ENCODE results near the gene FBXO40.

FBXO40 gene

DNA sequence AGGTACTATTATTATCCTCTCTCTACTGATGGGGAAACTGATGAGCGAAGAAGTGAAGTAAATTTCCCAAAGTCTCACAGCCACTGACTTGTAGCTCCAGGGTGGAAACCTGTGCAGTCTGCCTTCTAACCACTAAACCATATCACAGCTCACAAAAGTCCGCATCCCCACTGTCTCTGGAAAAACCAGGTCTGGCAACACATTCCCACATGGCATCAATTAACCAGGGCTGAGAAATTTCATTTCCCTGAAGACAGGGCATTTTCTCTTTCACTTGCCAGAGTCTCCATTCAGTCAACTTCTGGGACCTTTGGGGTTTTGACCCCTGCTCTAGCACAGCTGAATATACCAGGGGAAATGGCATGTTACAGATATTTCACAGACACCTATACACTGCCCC lies 26.5 kb downstream of the FBXO40 start:
- DNase-seq (ENCODE audit: low read depth in 2 of 2): no peak

DNA sequence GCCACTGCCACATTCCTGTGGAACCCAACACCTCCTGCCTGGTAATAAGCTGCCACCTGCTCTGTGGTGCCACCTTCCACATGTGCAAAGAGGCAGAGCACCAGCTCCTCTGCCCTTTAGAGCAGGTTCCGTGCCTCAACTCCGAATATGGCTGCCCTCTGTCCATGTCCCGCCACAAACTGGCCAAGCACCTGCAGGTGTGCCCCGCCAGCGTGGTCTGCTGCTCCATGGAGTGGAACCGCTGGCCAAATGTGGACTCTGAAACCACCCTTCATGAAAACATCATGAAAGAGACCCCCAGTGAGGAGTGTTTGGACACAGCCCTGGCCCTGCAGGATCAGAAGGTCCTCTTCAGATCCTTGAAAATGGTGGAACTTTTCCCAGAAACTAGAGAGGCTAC lies 28.3 kb downstream of the FBXO40 start:
- no peak for DNase-seq (ENCODE audit: low read depth in 2 of 2)

DNA sequence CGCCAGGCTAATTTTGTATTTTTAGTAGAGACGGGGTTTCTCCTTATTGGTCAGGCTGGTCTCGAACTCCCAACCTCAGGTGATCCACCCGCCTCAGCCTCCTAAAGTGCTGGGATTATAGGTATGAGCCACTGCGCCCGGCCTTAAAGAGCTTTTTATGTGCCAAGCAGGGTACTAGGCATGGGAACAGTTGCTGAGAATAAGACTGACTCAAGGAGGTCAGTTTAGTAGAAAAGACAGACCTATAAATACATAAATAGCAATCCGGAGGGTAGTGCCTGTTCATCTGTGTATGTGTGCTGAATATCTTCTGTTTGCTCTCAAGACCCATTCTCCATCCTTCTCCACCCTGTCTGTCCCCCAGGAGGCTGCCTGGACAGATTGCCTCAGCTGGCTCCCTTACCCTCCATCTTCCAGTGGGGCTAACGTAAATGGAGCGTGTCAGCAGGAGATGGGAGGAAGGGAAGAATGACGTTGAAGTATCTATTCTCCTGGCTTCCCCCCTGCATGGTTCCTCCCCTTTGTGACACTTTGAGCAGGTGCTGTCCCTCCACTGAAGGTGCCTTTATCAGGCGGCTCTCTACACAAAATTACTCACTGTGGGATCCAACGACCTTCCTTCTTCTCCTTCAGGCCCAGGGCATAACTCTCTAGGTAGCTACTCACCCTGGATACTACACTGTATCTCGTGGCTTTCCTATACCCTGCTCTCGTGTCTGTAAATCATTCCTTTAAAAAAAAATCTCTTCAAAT lies 31.1 kb downstream of the FBXO40 start:
- DNase-seq (ENCODE audit: low read depth in 2 of 2): no peak

DNA sequence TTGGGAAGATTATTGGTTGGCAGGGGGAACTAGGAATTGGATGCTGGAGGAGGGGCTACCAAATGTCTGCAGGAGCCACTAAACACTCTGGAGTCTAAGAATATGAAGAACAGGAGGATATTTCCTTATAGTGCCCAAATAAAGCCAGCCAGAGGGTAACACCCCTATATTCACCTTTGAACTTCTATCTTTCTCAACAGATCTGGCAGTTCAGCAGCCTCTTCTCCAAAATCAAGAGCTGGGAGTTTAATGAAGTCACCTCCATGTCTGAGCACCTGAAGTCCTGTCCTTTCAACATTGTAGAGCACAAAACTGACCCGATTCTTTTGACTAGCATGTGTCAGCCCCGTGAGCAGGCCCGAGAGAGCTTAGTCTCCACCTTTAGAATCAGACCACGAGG lies 33.3 kb downstream of the FBXO40 start:
- DNase-seq (ENCODE audit: low read depth in 2 of 2): no peak

DNA sequence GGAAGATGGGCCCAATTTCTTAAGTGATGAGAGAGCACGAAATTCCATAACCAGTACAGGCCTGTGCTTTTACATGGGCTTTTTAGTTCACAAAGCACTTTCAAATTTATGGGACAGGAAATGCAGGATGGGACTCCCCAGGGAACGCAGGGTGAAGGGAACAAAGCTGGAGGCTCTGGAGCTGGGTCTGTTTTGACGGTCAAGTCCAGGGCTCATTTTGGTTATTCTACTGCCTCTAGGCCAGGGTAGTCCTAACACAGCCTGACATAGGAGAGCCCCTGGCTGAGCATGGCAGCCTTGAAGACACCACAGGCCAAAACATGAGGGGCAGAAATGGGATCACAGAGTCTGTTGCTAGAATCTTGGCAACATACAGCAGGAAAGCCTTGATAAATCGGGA lies 34.0 kb downstream of the FBXO40 start:
- DNase-seq (ENCODE audit: low read depth in 2 of 2): no peak

DNA sequence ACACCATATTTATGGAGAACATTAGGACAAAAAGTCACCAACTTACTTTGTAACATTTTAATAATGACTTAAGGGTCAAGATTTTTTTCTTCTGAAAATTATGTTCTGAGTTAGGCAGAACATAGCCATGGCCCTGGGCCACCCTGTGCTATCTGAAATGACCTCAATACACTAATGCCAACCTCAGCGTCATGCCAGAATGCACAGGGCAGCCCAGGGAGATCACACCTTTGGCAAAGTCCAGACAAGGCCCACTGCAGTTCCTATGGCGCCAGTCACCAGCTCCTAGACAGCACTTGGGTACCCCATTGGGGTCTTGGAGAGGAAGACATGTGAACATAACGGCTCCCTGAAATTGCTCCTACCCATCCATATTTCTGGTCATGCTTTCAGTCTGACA lies 34.4 kb downstream of the FBXO40 start:
- no peak for DNase-seq (ENCODE audit: low read depth in 2 of 2)

DNA sequence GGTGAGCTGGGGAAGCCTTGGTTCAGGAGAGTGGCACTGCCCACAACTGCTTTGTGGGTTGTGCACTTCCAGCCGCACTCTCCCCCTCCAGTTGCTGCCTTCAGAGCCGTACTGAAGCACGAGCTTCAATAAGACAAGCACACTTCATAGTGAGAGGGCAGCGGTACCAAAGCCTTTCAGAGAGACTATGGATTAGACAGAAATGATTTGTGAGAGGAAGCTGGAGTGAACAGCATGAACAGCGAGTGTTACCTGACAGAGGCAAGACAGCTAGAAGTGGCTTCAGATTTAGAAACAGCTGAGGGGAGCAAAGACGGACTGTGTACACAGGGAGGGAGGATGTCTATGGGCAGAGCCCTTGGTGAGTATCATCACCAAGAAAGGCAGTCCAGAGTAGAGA lies 36.4 kb downstream of the FBXO40 start:
- DNase-seq (ENCODE audit: low read depth in 2 of 2): no peak

DNA sequence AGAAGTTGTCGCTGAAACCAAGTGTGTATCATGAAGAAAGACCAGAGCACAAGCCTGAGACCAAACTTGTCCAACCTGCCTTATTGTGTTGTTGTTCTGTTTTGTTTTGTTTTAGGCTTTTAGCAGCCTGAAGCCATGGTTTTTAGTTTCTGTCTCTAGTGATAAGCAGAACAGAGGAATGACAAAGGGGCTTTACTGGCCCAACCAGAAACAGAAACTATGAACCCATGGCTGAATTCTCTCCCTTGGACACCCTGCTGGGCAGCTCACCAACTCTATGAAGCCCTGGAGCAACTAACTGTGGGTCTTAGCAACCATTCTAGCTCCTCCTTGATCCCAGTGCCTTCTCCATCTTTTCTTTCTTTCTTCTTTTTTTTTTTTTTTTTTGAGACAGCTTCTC lies 37.2 kb downstream of the FBXO40 start:
- no peak for DNase-seq (ENCODE audit: low read depth in 2 of 2)

DNA sequence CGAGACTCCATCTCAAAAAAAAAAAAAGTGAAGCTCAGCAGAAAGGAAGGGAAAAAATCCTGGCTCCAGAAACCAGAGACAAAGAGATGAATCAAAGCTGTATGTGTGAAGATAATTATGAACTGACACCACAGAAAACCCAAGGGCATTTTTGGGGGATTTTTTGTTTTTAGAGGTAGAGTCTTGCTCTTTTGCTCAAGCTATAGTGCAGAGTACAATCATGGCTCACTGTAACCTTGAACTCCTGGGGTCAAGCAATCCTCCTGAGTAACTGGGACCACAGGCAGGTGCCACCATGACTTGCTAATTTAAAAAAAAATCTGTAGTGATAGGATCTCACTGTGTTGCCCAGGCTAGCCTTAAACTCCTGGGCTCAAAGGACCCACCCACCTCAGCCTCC lies 44.7 kb downstream of the FBXO40 start:
- DNase-seq (ENCODE audit: low read depth in 2 of 2): no peak

DNA sequence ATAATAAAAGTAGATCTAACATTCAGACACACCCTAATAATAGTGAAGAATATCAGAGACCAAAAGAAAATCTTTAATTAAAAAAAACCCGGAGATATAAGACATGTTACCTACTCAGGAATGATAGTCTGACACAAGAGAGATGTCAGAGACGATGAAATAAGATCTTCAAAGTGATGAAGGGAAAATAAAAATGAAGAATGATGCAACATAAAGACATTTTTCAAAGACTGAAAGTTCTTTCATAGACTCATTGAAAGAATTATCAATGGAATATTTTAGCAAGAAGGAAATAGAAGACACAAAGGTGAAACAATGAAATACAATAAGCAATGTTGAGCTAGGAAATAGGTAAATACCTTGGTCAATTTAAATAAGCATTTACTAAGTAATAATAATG lies 47.9 kb downstream of the FBXO40 start:
- no peak for DNase-seq (ENCODE audit: low read depth in 2 of 2)

DNA sequence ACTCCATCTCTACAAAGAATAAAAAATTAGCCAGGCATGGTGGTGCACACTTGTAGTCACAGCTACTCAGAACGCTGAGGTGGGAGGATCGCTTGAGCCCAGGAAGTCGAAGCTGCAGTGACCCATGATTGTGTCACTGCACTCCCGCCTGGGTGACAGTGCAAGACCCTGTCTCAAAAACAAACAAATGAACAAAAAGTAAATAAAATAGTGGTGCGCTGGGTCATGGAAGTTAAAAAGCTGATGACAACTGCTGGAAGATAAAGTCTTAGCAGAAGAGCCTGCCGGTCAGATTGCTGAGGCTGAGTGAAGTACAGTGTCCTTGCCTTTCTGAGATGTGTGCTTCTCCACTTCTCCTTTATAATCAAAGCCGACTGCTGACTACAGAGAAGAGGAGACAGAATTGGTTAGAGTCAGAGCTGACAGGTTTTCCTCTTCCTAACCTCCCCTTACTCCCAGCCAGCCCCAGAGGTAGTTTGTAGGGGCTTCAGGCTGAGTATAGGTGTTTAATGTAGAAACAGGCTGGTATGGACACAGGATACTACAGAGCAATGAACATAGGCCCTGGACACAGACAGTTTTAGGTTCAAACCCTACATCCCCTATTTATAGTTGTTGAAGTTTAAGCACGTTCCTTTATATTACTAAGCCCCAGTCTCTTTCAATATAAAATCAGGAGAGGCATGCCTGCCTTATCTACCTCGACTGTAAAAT lies 49.6 kb downstream of the FBXO40 start:
- DNase-seq (ENCODE audit: low read depth in 2 of 2): no peak

DNA sequence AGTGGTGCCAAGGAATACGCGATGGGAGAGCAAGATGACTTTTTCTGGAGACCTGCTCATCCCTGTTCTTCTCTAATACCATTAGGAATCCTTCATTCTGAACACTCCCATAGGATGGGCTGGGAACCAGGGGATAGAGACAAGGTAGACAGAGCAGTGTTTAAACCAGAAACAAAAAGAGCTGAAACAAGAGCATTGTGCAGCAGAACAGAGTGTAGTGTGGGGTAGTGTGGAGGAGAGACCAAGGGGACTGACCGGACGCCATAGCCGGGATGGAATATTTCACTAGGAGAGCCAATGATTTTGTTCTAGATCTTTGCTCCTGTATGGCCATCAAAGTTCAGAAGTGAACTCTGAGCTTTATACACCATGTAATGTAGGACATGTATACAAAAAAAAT lies 51.9 kb downstream of the FBXO40 start:
- DNase-seq (ENCODE audit: low read depth in 2 of 2): no peak

DNA sequence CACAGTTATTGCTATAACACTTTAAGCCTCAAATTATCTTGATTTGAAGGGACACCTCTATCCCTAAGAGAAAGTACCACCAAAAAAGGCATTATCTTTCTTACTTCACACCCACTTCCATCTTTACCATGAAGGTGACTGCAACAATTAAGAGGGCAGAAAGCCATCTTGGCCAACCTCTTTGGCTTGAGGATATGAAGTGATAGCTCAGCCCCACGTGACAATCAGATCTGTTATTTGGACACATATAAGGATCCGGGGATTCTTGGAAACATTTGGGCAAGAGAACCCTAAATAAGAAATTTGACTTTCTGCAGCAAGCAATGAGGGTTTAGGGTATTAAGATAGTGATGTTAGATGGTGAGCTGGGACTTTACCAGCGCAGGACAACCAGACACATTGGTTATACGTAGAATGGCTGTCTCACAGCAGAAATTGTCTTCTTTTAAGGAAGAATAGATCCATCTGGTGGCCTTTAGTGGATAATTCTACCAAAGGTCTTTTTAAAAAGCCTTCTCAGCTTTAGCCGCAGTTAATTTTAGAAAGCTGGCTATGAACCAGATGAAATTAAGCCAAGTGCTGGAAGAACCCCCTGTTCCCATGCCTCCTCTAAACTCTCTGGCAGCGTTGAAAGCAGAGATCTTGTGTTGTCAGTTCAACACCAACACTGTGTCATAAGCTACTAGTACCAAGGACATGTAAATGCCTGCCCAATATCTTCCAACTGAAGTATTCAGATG lies 55.2 kb downstream of the FBXO40 start:
- no peak for DNase-seq (ENCODE audit: low read depth in 2 of 2)

DNA sequence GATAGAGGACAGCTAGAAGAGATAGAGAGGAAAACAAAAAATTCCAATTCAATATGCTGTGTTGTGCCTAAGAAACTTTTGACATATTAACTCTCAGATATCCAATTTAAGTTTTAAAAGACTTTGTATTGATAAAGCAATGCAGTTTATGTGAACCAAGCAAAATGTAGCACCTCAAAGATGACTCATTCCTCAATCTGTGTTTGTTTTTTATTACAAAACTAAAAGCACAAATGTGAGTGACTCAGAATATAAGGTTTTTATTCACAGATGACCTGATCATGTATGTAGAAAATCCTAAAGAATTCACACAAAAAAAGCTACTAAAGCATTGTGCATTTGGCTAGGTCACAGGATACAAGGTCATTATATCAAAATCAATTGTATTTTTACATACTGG lies 56.5 kb downstream of the FBXO40 start:
- DNase-seq (ENCODE audit: low read depth in 2 of 2): no peak

DNA sequence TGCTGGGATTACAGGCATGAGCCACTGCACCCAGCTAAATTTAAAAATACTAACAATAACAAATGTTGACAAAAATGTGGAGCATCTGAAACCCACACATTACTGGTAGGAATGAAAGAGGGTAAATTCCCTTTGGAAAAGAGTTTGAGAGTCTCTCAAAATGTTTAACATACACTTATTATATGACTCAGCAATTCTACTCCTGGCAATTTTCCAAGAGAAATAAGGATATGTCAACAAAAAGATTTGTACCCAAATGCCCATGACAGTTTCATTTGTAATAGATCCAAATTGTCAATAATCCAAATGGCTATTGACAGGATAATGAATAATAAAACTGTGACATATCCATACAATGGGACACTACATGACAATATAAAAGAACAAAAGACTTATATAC lies 58.5 kb downstream of the FBXO40 start:
- no peak for DNase-seq (ENCODE audit: low read depth in 2 of 2)

DNA sequence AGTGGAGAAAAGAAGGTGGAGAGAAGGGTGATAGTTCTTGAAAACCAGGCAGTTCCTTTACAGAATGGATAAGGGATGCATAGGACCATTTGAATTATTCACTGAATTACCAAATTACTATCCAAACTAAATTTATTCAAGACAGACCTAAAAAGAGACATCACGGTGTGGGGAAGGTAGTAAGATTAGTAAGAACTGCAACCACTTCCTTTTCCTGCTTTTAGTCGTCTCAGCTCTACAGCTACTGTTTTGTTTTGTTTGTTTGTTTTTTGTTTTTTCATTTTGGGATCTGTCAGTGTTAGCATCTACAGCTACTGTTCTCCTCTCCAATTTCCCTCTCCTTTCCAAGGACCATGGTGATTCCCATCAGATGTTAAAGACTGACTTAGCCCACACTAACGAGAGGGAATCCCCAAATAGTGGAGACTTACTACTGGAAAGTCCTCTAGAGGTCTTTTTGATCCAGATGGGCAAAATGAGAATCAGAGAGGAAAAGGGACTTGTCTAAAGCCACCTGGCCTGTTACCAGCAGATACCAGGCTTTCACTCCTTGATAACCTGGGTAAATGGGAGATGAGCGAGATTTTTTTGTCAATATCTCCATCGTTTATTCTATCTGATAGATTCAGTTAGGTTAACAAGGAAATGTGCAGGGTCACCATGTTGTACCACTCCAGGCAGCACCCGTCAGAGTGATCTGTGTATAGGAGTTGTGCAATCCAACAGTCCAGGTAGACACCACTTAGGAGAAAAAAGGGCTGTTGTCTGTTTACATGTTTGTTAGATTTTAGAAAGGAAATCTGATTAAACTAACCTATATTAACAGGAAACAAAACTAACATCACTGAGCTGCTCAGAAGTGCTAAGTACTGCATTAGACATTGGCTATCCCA lies 61.6 kb downstream of the FBXO40 start:
- no peak for DNase-seq (ENCODE audit: low read depth in 2 of 2)

DNA sequence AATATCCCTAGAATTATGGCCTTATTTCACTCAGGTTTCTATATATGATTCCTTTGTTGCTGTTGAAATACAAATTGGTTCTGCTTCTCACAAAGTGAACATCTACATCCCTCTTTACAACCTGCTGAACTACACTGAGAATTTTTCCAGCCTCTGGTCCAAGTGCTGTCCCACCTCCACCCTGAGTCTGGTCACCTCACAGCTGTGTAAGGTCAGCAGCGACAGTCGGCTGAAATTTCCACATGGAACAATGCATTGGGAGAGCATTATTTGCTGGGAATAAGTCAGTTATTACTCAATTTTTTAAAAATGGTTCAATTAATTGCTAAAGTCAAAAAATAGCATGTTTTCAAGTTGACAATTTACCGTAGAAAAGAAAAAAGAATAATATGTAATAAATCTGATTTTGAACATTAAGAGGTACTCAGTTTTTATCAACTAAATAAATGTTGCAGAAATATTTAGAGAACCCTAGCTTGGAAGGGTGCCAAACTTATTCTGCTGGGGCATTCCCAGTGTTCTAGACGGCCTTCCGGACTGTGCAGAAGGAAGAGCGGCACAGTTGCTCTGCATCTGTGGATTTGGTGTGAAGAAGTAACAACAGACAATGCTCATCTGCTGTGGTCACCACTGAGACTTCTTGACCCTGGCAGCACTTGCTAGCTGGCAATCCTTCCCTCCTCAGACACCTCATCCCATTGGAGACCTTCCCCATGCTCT lies 65.7 kb downstream of the FBXO40 start:
- DNase-seq (ENCODE audit: low read depth in 2 of 2): no peak

DNA sequence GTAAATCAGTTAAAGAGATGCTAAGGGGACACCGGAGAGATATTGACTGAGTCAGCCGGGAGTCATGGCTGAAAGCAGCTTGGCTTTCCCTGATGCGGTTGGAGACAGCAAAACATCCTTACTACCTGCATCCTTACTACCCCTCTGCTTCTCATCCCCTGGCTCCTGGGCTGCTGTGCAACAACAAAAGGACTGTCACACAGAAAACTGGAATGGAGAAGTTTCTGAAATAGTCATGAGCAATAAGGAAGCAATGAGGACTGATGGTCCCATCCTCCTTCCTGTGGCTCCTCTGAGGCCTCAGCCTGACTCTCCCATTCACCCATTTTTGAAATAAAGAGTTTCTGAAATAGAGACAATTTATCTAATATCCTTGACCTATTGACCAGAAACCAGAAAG lies 66.4 kb downstream of the FBXO40 start:
- DNase-seq (ENCODE audit: low read depth in 2 of 2): no peak

DNA sequence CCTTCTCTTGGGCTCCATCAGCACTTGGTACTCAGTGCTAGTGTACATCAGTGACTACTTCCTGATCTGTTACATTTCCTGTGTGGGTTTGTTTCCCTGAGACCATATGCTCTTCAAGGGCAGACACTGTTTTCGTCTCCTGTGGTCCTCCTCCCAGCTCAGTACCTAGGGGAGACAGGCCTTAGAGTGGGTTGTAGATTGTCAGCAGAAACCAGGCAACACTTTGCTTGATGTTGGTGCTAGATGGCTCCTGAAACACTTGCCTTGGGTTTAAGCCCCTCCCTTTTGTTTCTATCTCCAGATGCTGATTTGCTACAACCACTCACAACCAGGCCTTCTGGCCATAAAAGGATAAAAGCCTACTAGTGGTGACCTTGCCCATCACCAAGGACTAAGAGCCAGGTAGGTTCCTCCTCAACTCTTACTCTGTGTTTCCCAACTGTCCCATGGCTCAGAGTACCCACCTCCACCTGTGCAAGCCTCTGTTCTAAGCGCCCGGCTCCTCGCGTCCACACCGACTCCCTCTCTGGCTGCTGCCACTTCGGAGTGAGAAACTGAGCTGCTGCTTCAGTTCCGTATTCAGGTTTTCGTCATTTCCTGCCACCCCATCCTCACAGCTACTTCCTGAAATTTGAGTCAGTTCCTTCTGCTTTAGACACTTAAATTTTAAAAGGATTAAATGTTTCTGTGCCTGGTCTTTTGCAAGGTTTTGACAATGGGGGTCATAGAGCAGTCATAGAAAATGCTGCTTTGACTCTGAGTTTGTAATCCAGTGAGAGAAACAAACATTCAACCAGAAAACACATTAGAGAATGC lies 67.4 kb downstream of the FBXO40 start, which contains the start of gene HCLS1:
Gene HCLS1 (minus strand): TSS at position 548 of the 816 bp plus-strand sequence. CDS start 2,556 bp downstream, outside the sequence.
- peak; percentile 34 to 47 for DNase-seq (ENCODE audit: low read depth in 2 of 2)

DNA sequence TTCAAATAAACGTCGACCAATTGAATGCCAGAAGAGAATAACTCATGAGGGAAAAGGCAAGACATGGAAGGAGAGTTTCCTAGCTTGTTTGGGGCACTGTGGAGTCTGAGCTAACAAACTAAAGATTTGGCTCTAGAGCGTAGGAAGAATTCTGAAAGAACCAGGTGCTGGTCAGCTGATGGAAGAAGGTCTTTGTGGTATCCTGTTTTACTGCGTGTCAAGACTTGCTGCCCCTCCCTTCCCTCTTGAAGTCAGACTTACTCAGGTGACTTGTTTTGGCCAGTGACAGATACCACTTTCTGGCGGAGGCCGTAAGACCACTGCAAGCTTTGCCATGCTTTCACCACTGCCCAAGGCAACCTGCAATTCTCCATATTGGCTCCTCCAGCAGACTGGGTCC lies 68.2 kb downstream of the FBXO40 start:
- DNase-seq (ENCODE audit: low read depth in 2 of 2): no peak

Data from stimulated activated CD8-positive, alpha-beta memory T cell treated with anti-CD3 and anti-CD28 coated beads, Interleukin-2, amount 100 ng/mL, for 48 hours (primary cell).